Type B pancreatic cell (in vitro differentiated cells): ENCODE measurements around the gene SMIM33. TPM values are rescaled to one million over a fixed set of nuclear protein-coding genes. Genes with fewer than 3 reads are reported as not detected.

Experiments
- DNase-seq: peaks from one replicate; pipeline ENCODE4 v3.0.0; 2021; ENCODE audit warnings: mixed read lengths; ENCODE audit not compliant: unreplicated experiment; ENCODE audit errors: extremely low spot score
- H3K27ac Mint-ChIP-seq: 2 replicates; pipeline ENCODE4 v1.8.0; 2021; ENCODE audit warnings: mild to moderate bottlenecking, mixed read lengths
- H3K27me3 Mint-ChIP-seq: 2 replicates; pipeline ENCODE4 v1.8.0; 2021; ENCODE audit warnings: mixed read lengths
- H3K36me3 Mint-ChIP-seq: 2 replicates; pipeline ENCODE4 v1.8.0; 2021; ENCODE audit warnings: mixed read lengths
- H3K4me1 Mint-ChIP-seq: one replicate; pipeline ENCODE4 v1.8.0; 2021; ENCODE audit warnings: mixed read lengths; ENCODE audit not compliant: unreplicated experiment
- H3K4me3 Mint-ChIP-seq: 2 replicates; pipeline ENCODE4 v1.8.0; 2021; ENCODE audit warnings: mild to moderate bottlenecking, mixed read lengths
- H3K9me3 Mint-ChIP-seq: 2 replicates; pipeline ENCODE4 v1.8.0; 2021; ENCODE audit warnings: mixed read lengths
- long read RNA-seq: library from polyadenylated mRNA; unstranded; transcript quantifications from one replicate; pipeline ENCODE4 v2.0.0, GENCODE V29; 2020
- total RNA-seq: library from RNA; stranded (reverse); gene quantifications from 2 replicates; pipeline ENCODE4 v1.2.1, GENCODE V29; 2021; ENCODE audit warnings: low replicate concordance
- TF ChIP-seq, protein P1 (sequence below): fragments of 200-600 bp; sonication (generic); conservative IDR thresholded peaks from 2 replicates; pipeline ENCODE4 v1.5.0; 2021; ENCODE audit warnings: antibody characterized with exemption, mild to moderate bottlenecking

The SMIM33 gene
- total RNA-seq: not detected in 2 replicates
- long read RNA-seq: 0 reads

- TF ChIP-seq, protein P1, sequence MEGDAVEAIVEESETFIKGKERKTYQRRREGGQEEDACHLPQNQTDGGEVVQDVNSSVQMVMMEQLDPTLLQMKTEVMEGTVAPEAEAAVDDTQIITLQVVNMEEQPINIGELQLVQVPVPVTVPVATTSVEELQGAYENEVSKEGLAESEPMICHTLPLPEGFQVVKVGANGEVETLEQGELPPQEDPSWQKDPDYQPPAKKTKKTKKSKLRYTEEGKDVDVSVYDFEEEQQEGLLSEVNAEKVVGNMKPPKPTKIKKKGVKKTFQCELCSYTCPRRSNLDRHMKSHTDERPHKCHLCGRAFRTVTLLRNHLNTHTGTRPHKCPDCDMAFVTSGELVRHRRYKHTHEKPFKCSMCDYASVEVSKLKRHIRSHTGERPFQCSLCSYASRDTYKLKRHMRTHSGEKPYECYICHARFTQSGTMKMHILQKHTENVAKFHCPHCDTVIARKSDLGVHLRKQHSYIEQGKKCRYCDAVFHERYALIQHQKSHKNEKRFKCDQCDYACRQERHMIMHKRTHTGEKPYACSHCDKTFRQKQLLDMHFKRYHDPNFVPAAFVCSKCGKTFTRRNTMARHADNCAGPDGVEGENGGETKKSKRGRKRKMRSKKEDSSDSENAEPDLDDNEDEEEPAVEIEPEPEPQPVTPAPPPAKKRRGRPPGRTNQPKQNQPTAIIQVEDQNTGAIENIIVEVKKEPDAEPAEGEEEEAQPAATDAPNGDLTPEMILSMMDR: no peak
- Mint-ChIP-seq H3K36me3 (no peaks in the 10 kb centered on the region), H3K27ac (no peak within 1 kb of the TSS), H3K4me1 (peaks cover 35% of the 10 kb centered on the region), H3K4me3 (no peak within 1 kb of the TSS), H3K9me3 (no peaks in the 10 kb centered on the region), H3K27me3 (peaks cover 10% of the 10 kb centered on the region)
- DNase-seq: no peak
Measured at GRCh38 chr5:139470821-139471300, at the start of gene SMIM33. TSS of gene SMIM33 (plus strand) at chr5:139471004. CDS start at chr5:139471122, 118 bp downstream.

DNA sequence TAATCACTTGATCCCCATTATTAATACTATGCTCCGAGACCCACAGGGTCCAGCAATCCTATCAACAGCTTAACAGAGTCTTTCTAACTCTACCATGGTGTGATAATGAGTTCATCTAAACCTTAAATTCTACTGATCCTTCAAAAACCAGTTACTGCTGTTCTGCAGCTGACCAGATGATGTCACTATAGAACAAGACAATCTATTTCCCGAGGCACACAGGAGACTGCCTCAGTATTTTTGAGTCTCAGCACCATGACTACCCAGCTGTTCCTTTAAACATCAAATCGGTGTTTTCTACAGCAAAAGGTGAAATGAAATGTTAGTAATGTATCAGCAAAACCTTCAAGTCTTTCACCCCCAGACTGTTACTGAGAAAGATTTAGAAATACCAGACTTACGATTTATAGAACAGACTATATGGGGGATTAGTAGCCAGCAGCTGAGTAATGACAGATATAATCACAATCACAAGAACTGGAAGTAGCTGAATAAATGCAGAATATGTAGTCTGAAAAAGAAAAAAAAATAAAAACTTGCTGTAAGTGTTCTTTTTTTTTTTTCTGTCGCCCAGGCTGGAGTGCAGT, 48.4 kb upstream of the SMIM33 start:
- Mint-ChIP-seq H3K27me3 (no peaks in the 10 kb centered on the region), H3K4me1 (peaks cover 5% of the 10 kb centered on the region), H3K36me3 (peaks cover 3% of the 10 kb centered on the region), H3K9me3 (no peaks in the 10 kb centered on the region), H3K4me3 (no peak overlapping the region), H3K27ac (no peak overlapping the region)
- TF ChIP-seq, protein P1: peak; percentile 91
- no peak for DNase-seq

DNA sequence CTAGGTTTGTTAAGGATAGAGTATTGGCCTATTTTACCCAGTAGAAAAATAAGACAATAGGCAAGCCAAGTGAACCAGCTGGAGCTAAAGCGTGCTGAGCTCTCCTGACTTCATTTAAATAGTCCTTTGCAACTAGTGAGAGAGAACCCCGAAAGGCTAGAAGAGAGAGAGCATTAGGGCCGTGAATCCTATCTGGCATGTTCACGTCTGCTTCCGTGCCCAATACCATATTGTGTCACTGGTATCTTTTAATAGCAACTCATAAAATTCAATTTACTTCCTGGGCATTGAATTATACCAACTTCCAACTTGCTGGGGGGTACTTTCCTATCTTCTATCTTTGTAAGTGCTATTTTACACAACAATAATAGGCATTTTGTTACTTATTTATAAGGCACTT, 45.3 kb upstream of the SMIM33 start:
- no peaks in the 10 kb centered on the region for H3K27me3 Mint-ChIP-seq
- no peaks in the 10 kb centered on the region for H3K9me3 Mint-ChIP-seq
- TF ChIP-seq, protein P1: no peak
- DNase-seq: no peak
- peaks cover 5% of the 10 kb centered on the region for H3K4me1 Mint-ChIP-seq
- no peak overlapping the region for H3K27ac Mint-ChIP-seq
- H3K36me3 Mint-ChIP-seq: peaks cover 3% of the 10 kb centered on the region
- no peak overlapping the region for H3K4me3 Mint-ChIP-seq

DNA sequence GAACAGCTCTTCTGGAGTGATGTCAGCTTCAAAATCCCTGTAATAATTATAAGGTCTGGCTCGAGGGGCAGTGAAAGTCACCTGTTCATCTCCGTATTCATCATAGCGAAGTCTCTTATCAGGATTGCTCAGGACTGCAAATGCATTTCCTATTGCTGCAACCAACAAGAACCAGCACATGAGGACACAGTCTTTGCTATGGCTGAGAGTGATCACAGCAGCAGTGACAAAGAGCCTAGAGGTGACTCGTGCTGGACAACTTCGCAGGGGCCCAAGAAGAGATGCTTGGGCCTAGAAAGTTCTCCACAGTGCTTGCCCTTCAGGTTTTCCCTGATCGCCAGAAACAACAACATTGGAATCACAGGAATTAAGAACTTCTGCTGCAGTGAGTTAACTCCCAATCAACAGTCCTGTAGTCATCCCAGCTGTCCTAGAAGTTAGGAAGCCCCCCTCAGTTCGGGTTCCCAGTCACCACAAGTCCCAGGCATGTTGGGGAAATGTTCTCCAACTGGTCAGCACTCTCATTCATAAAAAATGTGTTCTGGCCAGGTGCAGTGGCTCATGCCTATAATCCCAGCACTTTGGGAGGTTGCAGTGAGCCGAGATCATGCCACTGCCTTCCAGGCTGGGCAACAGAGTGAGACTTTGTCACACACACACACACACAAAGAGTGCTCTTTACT, 44.5 kb upstream of the SMIM33 start:
- H3K4me3 Mint-ChIP-seq: no peak overlapping the region
- peaks cover 5% of the 10 kb centered on the region for H3K4me1 Mint-ChIP-seq
- TF ChIP-seq, protein P1: no peak

DNA sequence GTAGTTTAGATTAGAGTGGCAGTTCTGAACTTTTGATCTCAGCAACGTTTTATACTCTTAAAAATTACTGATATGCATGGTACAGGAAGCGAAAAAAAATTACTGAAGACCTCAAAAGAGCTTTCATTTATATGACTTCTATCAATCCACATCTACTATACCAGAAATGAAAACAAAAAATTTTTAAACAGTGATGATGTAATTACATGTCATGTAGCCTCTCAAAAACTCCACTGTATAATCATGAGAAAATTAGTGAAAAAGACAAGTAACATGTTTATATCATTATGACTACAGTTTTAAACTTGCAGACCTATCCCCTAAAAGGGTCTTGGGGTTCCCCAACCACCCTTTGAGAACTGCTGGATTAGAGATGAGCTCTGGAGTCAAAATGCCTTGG, 40.8 kb upstream of the SMIM33 start:
- Mint-ChIP-seq H3K27me3 (no peaks in the 10 kb centered on the region), H3K36me3 (peaks cover 3% of the 10 kb centered on the region), H3K27ac (no peak overlapping the region), H3K9me3 (no peaks in the 10 kb centered on the region), H3K4me3 (no peak overlapping the region), H3K4me1 (no peaks in the 10 kb centered on the region)
- TF ChIP-seq, protein P1: no peak
- no peak for DNase-seq

More for the DNA sequence above, 44.5 kb upstream of the SMIM33 start:
- no peak for DNase-seq
- H3K27ac Mint-ChIP-seq: no peak overlapping the region
- H3K36me3 Mint-ChIP-seq: peaks cover 3% of the 10 kb centered on the region
- H3K9me3 Mint-ChIP-seq: no peaks in the 10 kb centered on the region
- no peaks in the 10 kb centered on the region for H3K27me3 Mint-ChIP-seq
